Measurements from ENCODE around the gene POLR2E.

DNA sequence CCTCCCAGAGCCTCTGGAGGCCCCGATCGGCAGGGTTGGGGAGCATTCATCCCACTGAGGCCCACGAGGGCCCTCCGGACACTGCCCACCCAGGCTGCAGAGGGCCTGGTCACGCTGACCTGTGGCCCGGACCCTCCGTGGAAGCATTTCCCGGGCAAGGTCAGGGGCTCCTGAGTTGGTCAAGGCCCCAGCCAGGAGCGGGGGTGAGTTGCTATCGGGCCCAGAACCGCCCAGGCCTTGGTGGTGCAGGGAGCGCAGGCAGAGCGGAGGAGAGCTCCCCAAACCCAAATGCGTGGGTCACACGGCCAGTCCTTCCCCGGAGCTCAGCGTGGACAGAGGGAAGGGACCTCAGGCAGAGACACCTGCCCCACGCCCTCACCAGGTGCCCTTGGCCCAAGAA is 34.4 kb upstream of the POLR2E start:
- TF ChIP-seq EZH2 (IDR thresholded peaks at IDR 0.05; ENCODE audit: borderline replicate concordance, low read depth, low read length, poor library complexity, severe bottlenecking): no peak
- TF ChIP-seq, protein P1, sequence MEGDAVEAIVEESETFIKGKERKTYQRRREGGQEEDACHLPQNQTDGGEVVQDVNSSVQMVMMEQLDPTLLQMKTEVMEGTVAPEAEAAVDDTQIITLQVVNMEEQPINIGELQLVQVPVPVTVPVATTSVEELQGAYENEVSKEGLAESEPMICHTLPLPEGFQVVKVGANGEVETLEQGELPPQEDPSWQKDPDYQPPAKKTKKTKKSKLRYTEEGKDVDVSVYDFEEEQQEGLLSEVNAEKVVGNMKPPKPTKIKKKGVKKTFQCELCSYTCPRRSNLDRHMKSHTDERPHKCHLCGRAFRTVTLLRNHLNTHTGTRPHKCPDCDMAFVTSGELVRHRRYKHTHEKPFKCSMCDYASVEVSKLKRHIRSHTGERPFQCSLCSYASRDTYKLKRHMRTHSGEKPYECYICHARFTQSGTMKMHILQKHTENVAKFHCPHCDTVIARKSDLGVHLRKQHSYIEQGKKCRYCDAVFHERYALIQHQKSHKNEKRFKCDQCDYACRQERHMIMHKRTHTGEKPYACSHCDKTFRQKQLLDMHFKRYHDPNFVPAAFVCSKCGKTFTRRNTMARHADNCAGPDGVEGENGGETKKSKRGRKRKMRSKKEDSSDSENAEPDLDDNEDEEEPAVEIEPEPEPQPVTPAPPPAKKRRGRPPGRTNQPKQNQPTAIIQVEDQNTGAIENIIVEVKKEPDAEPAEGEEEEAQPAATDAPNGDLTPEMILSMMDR (conservative IDR thresholded peaks at IDR 0.05; ENCODE audit: low read depth, low read length): no peak

Data from A673 (cell line).